HG03108 (cell line): ENCODE results near the gene FGF22.
"Not testable (repeated sequence)": the region's sequence is repeated elsewhere in the genome, so short reads cannot be mapped to it uniquely, and the experiment has no call there.

ENCODE experiments used
- ATAC-seq: cut with Tn5 transposase; IDR thresholded peaks from one replicate; pipeline ENCODE4 v1.9.1; 2021; ENCODE audit warnings: moderate library complexity; ENCODE audit not compliant: unreplicated experiment

FGF22 gene

DNA sequence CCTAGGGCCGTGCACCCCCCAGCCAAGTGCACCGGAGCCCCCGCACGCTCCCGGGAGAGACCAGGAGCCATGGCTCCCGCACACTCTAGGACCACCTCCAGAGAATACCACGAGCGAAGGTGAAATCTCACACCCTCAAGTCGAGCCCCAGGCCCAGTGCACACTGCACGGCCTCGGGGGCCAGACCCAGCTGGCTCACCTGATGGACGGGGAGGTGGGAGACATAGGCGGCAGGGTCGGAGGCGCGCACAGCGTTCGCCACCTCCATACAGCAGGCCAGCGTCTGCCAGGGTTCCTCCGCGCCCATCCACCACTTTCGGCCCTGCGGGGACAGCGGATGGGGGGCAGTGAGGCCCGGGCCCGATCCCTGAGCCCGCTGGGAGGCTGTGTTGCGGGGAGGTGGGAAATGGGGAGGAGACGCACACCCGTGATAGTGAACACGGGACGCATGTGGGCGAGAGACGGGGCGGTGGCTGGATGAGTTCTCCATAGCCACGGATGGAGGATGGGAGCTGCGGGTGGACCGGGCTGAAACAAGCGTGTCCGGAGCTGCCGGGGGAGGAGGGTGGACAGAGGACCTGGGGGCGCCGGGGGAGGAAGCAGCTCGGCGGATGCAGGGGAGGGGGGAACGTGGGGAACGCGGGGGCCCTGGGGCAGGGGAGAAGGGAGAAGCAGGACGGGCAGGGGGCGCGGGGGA, 19.4 kb upstream of the FGF22 start:
- ATAC-seq, result no peak

DNA sequence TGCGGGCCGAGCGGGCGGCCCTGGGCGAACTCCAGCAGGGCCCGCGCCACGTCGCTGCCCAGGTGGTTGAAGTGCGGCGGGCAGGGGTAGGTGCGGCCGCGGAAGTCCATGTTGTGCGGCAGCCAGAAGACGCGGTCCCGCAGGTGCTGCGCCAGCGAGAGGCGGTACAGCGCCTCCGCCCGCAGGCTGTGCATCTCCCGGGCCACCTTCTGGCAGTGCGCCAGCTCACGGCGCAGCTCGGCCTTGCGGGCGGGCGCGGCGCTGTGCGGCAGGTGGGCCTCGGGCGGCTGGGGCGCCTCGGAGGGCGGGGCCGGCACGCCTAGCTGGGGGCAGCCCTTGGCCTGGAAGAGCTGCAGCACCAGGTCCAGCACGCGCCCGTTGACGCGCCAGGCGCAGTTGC, 18.5 kb upstream of the FGF22 start:
- not testable (repeated sequence) for ATAC-seq

DNA sequence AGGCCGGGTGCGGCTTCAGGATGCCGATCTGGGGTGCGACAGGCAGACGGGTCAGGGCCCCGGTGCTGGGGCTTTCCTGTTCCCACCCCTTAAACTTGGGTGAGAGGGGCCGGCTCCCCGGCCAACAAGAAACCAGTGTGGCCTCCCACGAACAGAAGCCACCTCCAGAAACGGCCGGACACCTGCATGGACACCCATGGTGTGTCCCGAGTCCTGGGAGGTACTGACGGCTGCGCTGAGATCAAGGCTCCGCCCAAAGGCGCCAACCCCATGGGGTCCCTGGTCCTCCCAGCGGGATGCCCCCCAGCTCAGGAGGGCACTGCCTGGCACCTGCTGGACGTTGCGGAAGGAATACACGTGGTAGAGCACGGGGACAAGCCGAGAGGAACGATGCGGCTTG, 17.9 kb upstream of the FGF22 start:
- ATAC-seq, result no peak

DNA sequence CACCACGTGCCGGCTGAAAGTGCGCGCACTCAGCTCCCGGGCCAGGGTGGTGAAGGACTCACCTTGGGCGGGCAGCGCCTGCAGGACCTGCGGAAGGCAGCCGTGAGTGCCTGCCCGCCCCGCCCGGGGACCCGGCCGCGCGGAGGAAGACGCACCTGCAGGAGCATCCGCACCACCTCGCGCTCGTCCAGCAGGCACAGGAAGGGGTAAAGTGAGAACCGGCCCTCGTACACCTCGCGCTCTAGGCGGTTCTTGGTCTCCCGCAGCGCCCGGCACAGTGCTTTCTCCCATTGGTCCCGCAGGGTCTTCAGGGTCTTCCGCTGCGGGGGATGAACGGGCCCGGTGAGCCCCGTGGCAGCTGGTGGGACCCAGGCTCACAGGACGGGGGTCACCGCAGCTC, 17.0 kb upstream of the FGF22 start:
- no peak for ATAC-seq

- ATAC-seq, result no peak
Observed at GRCh38 chr19:623175-623916, 16.3 kb upstream of the FGF22 start.

DNA sequence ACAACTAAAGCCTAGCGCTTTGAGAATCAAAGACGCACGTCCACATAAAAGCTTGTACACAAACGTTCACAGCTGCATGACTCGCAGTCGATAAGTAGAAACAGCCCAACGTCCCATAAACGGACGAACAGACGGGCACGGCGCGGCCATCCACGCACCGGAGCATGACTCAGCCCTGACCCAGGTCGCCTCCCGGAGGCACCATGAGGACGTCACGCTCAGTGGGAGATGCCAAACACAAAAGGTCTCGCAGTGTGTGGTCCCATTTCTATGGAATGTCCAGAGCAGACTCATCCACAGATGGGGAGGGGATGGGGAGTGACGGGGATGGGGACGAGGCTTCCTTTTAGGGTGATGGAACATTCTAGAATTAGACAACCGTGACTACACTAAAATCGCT, 15.7 kb upstream of the FGF22 start:
- ATAC-seq, result no peak

DNA sequence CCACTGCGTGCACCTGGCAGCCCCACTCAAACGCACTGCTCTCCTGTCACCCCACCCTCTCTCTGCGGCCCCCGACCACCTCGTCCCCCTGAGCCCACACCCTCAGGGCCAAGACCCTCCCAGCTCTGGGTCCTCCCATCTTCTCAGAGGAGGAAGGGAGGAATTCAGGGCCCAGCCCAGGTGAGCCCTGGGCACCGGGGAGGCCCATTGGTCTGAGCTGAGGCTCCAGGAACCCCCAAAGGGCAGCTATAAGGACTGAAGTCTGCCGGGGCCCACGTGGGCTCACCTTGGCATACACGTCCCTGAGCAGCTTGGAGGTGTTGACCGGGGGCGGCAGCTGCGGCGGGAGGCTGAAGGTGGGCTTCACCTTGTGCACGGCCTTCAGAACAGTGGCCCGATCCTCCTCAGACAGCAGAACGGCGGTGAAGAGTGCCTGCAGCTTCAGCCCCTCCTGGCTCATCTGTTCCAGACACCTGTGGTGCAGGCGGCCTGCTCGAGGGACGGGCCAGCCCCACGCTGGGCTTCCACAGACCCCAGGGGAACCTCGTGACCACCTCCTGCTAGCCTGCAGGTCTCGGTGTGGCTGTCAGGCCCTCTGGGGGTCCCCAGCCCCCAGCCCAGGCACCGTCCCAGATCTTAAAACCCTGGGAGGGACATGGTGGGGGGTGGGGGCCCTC, 15.1 kb upstream of the FGF22 start:
- no peak for ATAC-seq

DNA sequence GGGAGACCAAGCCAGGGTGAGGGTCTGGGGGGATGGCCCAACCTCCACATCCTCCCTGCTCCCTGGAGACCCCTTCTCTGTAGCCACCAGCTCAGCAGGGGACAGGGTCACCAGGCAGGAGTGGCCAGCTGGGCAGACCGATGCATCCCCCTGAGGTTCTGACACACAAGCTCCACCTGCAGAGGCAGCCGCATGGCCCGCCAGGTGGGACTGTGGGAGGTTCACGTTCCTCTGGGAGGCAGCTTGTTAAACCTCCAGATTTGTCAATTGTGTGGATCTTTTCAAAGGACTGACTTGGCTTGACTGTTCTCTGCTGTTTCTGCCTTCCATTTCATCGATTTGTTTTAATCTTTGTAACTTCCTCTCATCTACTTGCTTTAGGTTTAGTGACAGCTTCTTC, 14.4 kb upstream of the FGF22 start:
- no peak for ATAC-seq

DNA sequence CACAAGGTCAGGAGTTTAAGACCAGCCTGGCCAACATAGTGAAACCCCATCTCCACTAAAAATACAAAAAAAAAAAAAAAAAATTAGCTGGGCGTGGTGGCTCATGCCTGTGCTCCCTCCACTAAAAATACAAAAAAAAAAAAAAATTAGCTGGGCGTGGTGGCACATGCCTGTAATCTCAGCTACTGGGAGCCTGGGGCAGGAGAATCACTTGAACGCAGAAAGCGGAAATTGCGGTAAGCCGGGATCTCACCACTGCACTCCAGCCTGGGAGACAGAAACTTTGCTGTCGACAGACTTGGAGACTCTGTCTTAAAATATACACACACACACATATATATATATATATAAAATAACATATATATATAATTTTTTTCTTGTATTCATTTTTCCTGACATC, 13.1 kb upstream of the FGF22 start:
- not testable (repeated sequence) for ATAC-seq

DNA sequence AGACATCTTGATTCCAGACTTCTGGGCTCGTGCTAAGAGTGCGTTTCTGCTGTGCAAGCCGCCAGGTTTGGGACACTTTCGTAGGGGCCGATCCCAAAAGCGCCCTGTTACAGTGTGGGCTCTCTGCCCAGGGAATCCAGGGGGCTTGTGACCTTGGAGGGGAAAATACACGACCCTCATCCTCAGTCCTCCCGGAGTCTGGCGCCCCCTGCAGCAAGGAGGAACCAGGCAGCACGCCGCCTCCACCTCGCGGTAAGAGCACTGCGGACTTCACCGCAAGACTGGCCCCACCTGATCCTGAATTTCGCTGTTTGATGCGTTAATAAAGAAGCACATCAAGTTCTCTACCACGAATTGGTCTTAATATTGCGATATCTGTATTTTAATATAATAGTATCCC, 11.5 kb upstream of the FGF22 start:
- ATAC-seq, result no peak

DNA sequence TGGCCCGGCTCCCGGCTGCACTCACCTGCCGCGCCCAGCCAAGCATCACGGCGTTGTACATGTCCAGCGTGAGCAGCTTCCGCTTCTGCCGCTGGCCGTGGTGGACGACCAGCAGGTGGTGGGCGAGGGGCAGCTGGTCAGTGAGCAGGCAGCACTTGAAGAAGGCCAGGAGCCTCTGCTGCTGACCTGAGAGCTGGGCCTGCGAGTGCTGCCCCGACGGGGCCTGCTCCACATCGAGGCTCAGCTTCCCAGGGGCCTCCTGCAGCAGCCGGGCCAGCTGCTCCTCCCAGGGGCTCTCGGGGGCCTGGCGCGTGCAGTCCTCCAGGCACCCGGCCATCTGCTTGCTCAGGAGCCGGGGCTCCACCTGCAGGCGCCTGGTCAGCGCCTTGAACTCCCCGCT, 10.2 kb upstream of the FGF22 start:
- ATAC-seq, result not testable (repeated sequence)

- ATAC-seq, result no peak
Observed at GRCh38 chr19:629961-630714, 9.5 kb upstream of the FGF22 start.

GRCh38 chr19:632579-633067, 7.1 kb upstream of the FGF22 start:
- ATAC-seq, result no peak

DNA sequence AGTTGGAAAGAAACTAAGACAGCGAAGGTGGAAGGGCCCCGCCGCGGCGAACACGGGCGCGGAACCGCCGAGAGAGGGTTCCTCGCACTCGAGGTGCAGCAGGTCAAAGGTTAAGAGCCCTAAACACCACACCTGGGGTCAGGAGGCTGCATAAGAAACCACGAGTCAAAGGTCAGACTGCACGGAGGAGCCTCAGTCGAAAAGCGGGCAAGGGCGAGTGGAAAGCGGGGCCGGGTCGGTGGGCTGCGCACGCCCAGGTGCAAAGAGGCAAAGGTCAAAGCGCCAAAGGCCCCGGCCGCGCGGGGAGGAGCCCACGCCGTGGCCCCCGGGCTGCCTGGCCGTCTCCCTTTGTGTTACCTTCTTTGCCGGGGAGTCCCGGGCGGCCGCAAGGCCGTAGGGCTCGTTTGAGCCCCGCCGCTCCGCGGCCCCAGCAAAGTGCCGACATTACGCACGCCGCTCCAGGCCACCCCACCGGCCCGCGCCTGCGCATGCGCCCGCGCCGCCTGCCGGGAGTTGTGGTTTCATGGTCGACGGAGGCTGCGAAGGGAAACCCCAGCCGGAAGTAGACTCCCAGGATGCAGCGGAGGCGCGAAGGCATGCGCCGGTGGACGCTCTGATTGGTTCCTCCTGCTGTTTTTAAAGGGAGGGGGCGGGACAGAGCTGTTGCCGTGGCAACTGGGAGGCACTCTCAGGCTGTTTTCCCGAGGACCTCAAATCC, 6.5 kb upstream of the FGF22 start, which contains the start of gene POLRMT:
Gene POLRMT (minus strand): TSS at position 470 of the 718 bp plus-strand sequence. CDS start 25 bp downstream, at position 445.
- peak; percentile 76 for ATAC-seq

DNA sequence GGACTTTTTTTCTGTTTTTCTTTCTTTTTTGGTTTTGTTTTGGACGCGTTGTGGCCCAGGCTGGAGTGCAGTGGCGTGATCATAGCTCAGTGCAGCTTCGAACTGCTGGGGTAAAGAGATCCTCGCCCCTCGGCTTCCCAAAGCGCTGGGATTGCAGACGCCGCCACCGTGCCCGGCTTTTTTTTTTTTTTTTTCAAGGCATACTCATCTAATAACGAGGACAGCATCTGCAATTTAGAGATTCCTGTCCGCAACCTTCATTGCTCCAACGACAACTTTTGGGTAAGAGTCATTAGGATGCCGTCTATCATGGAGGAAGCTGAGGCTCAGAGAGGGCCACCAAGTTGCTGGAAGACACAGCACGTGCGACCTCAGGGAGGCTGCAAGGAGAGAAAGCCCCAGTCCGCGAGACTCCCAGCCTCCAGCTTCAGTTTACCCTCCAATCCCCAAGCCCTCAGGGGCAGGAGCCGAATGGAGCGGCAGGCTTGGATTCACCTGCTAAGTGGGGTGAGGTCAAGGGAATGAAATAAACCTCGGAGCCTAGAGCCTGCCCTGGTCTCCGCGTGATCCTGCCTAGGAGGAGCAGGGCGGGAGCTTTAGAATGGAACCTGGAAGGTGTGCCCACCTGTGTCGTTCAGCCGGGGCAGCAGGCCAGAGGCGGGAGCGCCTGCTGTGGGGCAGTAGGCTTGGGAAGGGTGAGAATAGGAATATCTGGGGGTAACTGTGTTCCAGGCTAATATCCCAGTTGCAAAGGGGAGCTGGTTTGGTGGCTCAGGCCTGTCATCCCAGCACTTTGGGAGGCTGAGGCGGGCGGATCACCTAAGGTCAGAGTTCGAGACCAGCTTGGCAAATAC, 5.7 kb upstream of the FGF22 start:
- ATAC-seq, result no peak

DNA sequence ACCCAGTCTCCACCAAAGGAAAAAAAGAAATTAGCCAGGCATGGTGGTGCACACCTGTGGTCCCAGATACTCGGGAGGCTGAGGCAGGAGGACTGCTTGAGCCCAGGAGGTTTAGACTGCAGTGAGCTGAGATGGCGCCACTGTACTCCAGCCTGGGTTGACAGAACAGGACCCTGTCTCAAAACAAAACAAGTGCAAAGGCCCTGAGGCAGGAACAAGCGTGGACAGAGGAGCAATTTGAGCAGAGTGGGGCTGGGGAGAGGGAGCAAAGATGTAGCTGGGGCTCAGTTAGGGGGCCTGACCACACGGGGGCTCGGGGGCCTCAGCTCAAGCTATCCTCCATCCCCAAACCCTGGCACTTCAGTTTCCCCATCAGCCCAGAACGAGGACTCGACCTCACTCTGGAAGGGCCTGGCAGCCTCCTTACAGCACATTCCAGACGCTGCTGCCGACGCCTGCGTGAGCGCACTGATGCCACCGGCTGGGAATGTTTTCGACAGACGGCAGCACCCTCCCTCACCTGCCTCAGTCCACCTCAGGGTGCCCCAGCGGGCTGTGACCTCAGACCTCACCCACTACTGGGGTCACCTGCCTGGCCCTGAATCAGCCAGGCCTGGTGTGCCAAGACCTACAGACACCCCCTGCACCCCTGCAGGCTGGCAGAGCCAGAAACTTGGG, 4.6 kb upstream of the FGF22 start:
- ATAC-seq, result no peak

DNA sequence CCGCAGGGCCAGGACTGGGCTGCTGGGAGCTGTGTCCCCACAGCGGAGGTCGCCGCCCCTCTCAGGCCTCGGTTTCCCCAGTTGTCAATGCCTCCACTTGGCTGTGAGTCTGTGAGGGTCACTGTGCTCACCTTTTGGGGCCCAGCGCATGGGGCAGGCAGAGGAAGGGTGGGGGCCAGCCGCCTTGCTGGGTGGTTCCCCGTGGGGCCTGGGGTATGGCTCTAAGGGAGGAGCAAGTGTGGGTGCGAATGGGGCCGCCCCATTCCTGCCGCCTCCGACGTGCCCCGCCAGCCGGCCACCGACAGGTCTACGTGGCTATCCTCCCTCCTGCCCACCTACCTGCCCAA, 800 bp upstream of the FGF22 start:
- ATAC-seq, result no peak

DNA sequence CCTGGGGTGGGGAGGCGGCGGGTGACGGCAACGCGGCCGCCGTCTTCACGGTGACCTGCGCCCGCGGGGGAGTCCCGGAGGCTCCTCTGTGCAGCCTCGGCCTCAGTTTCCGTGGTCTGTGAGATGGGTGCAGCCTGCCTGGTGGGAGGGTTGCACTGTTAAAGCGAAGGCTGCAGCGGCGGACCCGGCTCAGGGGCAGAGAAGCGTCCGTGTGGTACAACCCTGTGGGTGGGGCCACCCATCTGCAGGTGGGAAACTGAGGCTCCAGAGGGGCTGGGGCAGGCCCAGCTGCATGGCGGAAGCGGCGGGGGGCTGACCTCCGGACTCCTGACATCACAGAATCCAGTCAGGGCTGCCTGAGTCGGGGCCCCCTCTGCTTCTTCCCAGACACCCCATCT, 481 bp downstream of the FGF22 start:
- no peak for ATAC-seq

DNA sequence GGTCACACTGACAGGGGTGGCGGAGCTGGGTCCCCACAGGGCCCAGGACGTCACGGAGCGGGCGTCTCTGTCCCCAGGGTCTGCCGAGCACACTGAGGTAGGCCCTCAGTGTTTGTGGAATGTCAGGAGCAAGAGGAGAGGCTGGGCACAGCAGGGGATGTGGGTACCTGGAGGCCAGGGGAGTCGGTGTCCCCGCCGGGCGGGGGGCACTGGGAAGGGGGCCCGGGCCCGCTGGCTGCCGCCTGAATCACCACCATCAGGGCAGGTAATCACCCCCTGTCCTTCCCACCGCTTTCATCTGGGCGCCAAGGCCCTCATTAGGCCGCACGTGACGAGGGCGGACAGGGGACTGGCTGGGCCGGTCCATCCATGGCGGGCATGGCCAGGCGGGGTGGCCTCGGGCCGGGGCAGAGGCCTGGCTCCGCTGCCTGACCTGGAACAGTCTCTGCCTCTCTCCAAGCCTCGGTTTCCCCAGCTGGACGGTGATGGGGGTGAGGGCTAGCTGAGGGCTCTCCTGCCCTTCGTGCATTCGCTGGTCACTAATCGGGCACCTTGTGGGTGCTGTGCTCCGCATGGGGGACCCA, 1.0 kb downstream of the FGF22 start:
- ATAC-seq, result no peak
